GM21515 (cell line): ENCODE results near the gene NISCH.

ENCODE experiments used
- ATAC-seq: cut with Tn5 transposase; IDR thresholded peaks from one replicate; pipeline ENCODE4 v1.9.1; 2021; ENCODE audit not compliant: unreplicated experiment

NISCH gene

DNA sequence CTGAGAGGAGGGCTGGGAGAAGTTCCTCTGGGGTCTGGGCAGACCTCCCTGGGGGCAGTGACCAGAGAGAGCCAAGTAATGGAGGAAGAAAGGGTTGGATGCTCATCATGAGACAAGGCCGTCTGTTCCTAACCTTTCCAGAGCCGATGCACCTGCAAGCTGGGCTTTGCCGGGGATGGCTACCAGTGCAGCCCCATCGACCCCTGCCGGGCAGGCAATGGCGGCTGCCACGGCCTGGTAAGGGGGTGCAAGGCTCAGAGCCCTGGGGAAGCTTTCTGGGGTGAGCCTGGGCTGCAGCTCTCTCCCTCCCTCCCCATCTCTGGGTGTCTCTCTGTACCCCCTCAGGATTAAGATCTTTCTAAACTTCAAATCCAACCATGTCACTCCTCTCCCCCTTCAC is 56.1 kb downstream of the NISCH start:
- no peak for ATAC-seq

DNA sequence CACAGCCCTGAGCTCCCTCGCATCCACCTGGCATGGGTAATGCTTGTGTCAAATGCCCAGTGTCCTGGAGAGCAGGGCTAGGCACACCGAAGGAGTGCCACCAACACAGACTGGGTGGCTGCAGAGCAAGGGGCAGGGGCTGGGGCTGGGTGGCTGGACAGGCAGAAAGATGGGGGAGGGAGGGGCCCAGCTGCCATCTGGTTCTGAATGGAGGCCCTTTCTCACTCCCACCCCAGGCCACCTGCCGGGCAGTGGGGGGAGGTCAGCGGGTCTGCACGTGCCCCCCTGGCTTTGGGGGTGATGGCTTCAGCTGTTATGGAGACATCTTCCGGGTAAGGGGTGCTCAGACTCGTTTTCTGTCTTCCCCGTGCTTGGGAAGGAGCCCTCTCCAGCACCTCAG is 56.7 kb downstream of the NISCH start:
- ATAC-seq, result no peak

DNA sequence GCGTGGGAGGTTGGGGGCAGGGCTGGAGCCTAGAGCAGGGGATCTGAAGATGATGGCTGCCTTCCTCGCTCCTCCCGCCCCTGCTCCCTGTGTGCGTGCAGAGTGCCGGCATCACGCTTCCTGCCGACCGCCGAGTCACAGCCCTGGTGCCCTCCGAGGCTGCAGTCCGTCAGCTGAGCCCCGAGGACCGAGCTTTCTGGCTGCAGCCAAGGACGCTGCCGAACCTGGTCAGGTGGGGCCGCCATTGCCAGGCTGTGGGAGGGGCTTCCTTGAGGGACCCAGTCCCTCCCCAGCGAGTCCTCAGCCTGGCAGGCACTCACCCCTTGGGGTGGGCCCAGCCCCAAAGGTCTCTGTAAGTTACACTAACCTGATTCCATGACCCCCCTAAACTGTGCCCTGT is 57.3 kb downstream of the NISCH start:
- ATAC-seq, result no peak

DNA sequence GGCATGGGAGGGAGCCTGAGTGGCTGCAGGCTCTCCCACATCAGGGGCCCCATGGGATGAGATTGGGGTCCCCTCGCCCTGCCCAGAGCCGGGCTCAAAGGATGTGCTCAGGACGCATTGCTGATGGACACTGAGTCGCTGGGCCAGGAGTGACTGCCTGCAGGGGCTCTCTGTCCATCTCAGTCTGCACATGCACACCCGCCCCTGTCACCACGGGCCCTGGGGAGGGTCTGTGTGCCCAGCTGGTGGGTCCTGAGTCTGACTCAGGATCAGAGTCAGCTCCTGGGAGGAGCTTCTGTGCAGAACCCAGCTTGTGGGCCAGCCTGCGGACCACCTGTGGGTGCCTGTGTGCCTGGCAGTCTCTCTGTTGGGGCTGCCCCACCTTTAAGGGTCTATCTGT is 57.9 kb downstream of the NISCH start:
- ATAC-seq, result no peak

DNA sequence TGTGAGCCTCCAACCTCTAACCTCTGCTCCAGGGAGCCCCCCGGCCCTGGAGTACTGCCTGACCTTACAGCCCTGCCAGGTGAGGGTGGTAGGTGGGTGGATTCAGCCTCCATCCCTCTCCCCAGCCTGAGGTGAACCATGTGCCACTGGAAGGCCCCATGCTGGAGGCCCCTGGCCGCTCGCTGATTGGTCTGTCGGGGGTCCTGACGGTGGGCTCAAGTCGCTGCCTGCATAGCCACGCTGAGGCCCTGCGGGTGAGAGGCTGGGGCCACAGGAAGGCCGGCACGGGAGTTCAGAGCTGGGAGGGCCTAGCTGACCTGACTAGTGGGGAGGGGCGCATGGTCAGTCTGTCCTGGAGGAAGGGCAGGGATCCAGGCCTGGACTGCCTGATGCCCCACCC is 59.2 kb downstream of the NISCH start:
- ATAC-seq, result no peak

DNA sequence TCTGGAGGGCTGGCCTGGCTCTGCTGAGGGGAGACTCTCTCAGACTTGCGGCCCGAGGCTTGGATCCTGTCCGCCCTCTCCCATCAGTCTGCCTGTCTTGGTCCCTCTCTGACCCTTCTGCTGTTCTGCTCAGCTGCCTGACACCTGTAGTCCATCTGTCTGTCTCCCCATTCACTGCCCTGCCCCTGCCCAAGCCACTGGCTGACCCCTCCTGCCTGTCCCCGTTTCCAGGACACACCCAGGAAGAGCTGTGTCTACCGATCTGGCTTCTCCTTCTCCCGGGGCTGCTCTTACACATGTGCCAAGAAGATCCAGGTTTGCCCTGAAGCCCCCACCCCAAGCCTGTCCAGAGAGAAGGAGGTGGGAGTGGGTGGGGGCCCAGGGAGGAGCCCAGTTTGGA is 59.8 kb downstream of the NISCH start:
- no peak for ATAC-seq

DNA sequence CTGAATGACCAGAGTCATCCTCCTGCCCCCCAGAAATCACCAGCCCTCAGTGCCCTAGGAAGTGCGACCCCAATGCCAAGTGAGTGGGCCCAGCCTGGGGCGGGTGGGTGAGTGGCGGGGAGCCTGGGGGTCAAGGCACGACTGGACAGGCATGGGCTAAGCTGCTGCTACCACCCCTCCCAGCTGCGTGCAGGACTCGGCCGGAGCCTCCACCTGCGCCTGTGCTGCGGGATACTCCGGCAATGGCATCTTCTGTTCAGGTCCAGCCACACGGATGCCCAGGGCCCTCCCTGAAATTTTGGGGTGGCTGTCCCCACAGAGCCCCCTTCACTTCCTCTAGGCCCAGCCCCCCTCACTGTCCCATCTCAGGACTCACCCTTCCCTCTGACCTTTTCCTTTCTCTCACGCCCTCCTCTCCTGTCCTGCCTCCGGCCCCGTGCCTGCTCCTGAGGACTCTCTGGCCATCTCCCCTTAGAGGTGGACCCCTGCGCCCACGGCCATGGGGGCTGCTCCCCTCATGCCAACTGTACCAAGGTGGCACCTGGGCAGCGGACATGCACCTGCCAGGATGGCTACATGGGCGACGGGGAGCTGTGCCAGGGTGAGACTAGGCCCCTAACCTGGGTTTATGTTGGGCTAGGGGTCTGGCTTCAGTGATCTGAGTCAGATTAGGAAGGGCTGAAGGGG is 61.2 kb downstream of the NISCH start:
- no peak for ATAC-seq

DNA sequence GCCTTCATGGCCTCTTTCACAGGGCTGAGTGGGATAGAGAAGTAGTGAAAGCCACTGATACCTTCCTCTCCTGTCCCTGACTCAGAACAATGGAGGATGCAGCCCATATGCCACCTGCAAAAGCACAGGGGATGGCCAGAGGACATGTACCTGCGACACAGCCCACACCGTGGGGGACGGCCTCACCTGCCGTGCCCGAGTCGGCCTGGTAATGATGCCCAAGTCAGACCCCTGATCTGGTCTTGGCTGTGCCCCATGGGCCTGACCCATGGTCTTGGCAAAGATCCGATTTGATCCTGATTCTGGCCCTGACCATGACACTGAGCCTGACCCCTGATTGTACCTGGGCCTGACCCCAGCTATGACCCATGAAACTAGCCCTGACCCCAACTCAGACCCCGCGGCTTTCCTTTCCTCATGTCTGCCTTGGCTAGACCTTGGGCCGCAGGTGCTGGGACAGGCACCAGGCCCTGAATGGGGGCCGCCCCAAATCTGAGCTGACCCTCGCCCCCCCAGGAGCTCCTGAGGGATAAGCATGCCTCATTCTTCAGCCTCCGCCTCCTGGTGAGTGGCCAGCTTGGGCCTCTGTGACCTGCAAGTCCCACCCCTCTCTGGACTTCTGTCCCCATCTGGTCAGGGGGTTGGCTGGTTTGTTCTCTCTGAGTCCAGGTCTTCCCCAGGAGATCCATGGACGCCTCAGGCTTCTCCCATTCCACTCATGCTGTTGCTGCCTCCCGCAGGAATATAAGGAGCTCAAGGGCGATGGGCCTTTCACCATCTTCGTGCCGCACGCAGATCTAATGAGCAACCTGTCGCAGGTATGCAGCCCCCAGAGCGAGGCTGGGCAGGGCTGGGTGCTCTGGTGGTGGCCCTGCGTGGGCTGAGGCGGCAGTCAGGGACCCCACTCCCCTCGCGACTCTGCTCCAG is 62.7 kb downstream of the NISCH start:
- no peak for ATAC-seq

DNA sequence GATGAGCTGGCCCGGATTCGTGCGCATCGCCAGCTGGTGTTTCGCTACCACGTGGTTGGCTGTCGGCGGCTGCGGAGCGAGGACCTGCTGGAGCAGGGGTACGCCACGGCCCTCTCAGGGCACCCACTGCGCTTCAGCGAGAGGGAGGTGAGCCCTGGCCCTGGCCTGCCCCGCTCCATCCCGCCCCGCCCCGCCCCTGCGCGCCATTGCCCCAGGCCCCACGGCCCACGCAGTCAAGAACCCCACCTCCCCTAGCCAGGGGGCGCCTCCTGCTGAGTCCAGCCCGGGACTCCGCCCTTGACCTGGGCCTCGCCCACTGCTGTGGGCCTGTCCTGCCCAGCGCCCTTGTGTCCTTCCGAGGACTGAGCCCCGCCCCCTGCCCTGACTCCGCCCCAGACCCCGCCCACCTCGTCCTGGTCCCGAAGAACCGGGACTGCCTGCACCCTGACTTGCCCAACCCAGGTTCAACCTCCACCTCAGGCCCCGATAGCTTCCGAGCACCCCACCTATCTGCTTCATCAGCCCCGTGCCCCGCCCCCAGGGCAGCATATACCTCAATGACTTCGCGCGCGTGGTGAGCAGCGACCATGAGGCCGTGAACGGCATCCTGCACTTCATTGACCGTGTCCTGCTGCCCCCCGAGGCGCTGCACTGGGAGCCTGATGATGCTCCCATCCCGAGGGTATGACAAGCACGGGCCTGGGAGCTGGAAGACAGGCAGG is 63.5 kb downstream of the NISCH start:
- ATAC-seq, result no peak

DNA sequence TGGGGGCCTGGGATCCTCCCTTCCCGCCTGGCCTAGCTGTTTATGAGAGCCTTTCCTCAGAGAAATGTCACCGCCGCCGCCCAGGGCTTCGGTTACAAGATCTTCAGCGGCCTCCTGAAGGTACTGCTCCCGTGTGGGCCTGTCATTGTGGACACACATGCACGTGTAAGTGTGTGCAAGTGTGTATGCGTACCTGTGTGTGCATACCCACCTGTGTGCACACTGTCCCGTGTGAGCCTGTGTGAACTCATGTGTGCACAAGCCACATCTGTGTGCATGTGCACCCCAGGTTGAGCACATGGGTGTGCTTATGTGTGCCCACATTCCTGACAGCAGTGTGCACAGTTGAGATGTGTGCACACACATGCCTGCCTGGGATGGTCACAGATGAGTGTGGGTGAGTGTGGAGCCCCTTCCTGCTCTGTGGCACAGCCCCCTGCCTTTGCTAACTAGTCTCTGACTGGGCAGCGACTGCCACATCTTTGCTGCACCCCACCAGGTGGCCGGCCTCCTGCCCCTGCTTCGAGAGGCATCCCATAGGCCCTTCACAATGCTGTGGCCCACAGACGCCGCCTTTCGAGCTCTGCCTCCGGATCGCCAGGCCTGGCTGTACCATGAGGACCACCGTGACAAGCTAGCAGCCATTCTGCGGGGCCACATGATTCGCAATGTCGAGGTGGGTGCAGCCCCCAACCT is 64.2 kb downstream of the NISCH start:
- no peak for ATAC-seq

DNA sequence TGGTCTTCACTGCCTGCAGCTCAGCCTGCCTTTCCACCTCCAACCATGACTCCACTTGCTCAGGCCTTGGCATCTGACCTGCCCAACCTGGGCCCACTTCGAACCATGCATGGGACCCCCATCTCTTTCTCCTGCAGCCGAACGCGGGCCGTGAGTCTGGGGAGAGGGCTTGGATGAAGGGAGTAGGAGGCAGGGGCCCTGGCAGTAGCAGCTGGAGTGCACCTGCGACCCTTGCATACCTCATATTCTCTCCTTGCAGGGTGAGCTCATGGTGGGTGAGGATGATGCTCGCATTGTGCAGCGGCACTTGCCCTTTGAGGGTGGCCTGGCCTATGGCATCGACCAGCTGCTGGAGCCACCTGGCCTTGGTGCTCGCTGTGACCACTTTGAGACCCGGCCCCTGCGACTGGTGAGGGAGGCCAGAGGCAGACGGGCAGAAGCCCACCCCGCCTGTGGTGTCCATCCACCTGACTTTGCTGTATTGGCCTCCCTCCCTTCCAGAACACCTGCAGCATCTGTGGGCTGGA is 64.8 kb downstream of the NISCH start:
- ATAC-seq, result no peak

DNA sequence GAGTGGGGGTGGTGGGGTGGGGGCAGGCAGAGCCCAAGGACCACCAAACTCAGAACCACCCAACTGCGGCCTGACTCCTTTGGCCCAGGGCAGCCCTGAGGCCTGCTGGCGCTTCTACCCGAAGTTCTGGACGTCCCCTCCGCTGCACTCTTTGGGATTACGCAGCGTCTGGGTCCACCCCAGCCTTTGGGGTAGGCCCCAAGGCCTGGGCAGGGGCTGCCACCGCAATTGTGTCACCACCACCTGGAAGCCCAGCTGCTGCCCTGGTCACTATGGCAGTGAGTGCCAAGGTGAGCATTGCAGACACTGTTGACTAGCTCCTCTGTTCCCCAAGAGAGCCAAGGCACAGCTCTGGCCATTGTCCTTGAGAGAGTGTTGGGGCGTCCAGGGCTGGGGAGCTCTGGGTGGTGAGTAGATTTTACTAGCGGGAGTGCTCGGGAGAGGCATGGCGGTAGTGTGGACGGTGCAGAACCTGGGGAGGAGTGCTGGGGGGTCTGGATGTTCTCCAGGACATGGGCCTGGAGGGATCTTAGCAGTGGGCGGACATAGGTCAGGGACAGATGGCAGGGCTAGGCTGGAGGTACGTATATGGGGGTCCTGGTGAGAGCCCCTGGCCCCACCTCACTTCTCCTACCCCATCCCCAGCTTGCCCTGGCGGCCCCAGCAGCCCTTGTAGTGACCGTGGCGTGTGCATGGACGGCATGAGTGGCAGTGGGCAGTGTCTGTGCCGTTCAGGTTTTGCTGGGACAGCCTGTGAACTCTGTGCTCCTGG is 65.5 kb downstream of the NISCH start:
- ATAC-seq, result no peak

DNA sequence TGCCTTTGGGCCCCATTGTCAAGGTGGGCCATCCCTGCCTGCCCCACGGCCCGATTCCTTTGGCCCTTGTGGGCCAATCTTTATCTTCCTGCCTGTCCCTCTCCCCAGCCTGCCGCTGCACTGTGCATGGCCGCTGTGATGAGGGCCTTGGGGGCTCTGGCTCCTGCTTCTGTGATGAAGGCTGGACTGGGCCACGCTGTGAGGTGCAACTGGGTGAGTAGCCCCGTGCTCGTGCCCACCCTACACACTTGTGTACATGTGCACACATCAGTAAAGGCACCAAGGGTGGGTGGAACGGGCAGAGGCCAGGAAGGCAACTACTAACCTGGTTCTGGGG is 66.1 kb downstream of the NISCH start:
- ATAC-seq, result no peak

DNA sequence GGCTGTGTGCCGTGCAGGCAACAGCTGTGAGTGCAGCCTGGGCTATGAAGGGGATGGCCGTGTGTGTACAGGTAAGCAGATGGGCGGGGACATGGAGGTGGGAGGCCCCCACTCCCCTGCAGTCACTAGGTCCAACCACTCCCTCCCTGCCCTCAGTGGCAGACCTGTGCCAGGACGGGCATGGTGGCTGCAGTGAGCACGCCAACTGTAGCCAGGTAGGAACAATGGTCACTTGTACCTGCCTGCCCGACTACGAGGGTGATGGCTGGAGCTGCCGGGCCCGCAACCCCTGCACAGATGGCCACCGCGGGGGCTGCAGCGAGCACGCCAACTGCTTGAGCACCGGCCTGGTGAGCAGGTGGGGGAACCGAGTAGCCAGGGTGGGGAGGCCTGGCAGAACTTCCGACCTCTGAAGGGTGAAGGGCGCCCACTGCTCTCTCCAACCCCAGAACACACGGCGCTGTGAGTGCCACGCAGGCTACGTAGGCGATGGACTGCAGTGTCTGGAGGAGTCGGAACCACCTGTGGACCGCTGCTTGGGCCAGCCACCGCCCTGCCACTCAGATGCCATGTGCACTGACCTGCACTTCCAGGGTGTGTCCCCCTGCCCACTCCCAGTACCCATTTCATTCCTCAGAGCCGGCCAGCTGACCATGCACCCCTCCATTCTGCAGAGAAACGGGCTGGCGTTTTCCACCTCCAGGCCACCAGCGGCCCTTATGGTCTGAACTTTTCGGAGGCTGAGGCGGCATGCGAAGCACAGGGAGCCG is 66.7 kb downstream of the NISCH start:
- no peak for ATAC-seq

DNA sequence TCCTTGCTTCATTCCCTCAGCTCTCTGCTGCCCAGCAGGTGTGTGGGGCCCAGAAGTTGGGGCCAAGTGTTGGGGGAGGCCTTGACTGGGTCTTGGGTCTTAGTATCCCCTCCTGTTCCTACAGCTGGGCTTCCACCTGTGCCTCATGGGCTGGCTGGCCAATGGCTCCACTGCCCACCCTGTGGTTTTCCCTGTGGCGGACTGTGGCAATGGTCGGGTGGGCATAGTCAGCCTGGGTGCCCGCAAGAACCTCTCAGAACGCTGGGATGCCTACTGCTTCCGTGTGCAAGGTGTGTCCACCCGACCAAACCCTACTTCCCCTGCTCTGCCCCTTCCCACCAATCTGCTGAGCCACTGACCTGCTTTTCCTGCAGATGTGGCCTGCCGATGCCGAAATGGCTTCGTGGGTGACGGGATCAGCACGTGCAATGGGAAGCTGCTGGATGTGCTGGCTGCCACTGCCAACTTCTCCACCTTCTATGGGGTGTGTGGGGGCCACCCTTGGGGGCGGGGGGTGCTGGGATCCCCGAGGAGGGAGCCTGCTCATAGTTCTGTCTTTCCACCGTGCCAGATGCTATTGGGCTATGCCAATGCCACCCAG is 67.3 kb downstream of the NISCH start:
- no peak for ATAC-seq

DNA sequence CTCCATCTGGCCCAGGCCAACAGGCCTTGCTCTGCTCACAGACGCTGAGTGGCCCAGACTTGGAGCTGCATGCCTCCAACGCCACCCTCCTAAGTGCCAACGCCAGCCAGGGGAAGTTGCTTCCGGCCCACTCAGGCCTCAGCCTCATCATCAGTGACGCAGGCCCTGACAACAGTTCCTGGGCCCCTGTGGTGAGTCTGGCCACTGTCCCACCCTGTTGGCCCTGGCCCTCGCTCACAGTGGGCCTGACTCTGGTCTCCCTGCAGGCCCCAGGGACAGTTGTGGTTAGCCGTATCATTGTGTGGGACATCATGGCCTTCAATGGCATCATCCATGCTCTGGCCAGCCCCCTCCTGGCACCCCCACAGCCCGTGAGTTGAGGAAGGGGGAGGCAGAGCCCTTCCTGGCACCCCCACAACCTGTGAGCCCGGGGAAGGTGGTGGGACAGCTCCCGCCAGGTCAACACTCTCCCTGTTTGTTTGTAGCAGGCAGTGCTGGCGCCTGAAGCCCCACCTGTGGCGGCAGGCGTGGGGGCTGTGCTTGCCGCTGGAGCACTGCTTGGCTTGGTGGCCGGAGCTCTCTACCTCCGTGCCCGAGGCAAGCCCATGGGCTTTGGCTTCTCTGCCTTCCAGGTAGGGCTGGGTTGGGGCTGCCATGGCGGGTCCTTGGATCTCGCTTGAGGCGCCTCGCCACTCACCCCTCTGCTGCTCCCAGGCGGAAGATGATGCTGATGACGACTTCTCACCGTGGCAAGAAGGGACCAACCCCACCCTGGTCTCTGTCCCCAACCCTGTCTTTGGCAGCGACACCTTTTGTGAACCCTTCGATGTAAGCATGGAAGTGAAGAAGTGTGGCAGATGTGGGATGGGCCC is 68.2 kb downstream of the NISCH start:
- no peak for ATAC-seq

DNA sequence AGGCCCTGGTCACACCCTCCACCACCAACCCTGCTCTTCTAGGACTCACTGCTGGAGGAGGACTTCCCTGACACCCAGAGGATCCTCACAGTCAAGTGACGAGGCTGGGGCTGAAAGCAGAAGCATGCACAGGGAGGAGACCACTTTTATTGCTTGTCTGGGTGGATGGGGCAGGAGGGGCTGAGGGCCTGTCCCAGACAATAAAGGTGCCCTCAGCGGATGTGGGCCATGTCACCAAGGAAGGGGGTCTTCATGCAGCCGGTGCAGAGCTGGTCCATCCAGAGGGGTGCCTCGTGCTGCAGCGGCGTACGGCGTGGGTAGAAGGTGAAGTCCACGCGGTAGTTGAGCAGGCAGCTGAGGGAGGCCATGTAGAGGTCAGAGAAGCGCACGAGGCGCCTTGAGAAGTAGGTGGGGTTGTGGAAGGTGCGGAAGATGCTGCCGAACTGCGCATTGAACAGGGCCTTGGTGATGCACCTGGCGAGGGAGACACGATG is 68.9 kb downstream of the NISCH start:
- ATAC-seq, result no peak
